Fibroblast of lung (primary cell): ENCODE results near the gene CACUL1.

ENCODE experiments used
- EZH2 ChIP-seq: IDR thresholded peaks from 2 replicates; pipeline ENCODE4 v1.5.1; 2012; ENCODE audit warnings: low read length, control low read depth, mild to moderate bottlenecking; ENCODE audit errors: missing control alignments
- TF ChIP-seq, protein P1 (sequence below), 2 donors: IDR thresholded peaks in 1 of 2; conservative IDR thresholded peaks in 1 of 2; 1 replicate in 1 of 2; 2 replicates in 1 of 2; pipeline ENCODE4 v1.5.1; 2011 to 2012; ENCODE audit warnings: low read length in 2 of 2, control low read depth in 1 of 2, inconsistent platforms in 1 of 2, low read depth in 1 of 2, mild to moderate bottlenecking in 1 of 2

DNA sequence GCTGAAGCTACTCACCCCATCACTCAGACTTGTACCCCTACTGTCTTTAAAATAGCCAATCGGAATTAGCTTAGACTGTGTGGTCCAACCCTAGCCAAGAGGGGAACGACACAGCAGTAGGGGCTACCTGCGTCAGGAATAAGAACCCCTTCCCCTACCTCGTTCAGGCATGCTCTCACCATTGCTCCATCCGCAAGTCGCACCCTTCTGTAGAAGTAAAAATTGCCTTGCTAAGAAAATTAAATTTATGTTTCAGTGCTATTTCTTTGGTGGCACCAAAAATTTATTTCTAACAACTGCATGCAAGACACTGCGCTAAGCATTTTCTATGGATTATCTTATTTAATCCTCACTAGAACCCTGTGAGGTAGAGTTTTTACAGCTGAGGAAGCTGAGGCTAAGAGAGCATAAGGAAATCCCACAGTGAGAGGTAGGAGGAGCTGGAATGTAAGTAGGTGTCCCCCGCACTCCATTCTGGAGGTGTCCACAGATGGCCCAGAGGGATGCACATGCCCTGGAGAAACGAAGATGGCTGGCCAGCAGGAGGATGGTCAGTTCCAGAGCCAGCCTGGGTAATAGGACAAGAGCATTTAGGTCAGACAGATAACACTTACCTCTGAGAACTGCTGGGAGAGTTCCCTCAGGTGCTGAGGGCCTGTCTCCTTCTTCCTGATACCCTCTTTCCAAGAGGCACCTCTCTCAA, 15.3 kb upstream of the CACUL1 start:
- TF ChIP-seq EZH2 = no peak
- TF ChIP-seq, protein P1, sequence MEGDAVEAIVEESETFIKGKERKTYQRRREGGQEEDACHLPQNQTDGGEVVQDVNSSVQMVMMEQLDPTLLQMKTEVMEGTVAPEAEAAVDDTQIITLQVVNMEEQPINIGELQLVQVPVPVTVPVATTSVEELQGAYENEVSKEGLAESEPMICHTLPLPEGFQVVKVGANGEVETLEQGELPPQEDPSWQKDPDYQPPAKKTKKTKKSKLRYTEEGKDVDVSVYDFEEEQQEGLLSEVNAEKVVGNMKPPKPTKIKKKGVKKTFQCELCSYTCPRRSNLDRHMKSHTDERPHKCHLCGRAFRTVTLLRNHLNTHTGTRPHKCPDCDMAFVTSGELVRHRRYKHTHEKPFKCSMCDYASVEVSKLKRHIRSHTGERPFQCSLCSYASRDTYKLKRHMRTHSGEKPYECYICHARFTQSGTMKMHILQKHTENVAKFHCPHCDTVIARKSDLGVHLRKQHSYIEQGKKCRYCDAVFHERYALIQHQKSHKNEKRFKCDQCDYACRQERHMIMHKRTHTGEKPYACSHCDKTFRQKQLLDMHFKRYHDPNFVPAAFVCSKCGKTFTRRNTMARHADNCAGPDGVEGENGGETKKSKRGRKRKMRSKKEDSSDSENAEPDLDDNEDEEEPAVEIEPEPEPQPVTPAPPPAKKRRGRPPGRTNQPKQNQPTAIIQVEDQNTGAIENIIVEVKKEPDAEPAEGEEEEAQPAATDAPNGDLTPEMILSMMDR (conservative IDR thresholded peaks at IDR 0.05 in 1 of 2, IDR thresholded peaks at IDR 0.05 in 1 of 2; ENCODE audit: low read depth in 1 of 2, low read length in 2 of 2) = no peak
